AG08396 (cell line): ENCODE results near the gene PDRG1.

Source experiments
- DNase-seq: peaks from one replicate; pipeline ENCODE4 v3.0.0; 2012; ENCODE audit warnings: low spot score, mixed read lengths

The PDRG1 gene

DNA sequence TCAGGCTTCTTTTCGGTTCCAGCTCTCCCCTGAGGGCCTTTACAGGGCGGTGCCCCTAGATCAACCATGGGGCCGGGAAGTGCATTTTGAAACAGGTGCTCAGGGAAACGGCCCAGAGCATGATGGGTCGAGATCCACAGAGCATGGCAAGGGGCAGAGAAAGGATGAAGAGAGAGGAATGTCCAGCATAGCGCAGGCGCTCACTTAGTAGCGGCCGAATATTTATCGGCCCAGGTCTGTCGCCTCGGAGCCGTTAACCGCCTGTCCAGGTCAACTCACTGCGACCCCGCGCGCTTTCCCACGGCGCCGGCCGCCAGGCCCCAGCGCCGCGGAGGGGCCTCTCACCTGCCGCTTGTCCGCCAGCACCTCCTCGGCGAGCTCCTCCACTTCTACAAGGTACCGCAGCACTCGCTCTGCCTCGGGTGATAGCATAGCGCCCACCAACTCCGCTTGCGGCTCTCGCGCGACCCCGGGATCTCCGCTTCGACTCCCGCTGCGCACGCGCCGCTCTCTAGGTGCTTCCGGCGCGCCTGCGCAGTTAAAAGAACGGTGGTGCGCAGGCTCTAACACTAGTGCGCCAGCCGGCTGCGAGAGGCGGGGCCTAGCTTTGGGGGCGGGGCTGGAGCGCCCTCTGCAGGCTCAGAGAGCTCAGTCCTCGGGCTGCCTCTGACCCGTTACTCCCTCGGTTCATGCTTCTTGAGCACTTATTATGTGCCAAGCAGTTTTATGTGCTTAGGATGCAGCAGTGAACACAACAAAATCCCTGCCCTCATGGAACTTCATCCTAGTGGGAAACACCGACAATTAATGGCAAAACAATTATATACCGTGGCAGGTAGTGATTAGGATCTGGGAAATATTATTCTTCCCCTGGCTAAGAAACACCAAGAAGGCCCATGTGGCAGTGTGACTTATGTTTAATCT is at the start of gene PDRG1:
PDRG1 (minus strand) TSS at position 517 of the 924 bp plus-strand sequence; CDS start at position 432, 85 bp downstream.
- peak; percentile 98 for DNase-seq

DNA sequence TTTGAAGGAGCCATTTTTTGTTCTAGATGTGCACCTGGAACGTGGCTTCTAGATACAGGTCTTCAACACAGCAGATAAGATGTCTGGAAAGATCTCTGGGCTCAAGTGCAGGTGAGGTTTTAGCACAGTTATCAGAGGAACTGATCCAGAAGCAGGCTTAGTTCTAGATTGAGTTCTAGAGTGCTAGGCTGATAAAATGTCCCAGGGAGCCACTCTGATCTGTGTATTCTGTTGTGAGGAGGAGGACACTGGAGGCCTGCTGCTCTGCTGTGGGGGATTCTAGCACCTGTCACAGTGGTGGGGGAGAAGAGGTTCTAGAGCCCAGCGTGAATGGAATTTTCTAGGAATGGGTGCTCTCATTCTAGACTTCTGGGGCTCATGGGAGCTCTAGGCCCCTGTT is 46.4 kb upstream of the PDRG1 start:
- DNase-seq, result no peak

- no peak for DNase-seq
Observed at GRCh38 chr20:31996996-31997395, 45.1 kb upstream of the PDRG1 start.

DNA sequence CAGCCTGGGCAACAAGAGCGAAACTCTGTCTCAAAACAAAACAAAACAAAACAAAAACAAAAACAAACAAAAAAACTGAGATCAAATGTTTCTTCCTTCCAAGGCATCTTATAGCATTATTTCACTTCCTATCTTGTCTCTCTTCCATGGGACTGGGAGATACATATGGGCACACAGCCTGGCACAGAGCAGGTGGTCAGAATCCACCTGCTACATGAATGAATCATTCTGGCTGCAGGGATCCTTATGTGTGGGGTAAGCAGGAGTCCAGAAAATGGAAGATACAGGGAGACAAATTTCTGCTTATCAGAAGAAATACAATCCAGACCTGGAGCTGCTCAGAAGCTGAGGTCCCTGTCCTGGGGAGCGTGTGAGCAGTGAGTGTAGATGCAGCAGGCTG is 40.2 kb upstream of the PDRG1 start:
- no peak for DNase-seq

DNA sequence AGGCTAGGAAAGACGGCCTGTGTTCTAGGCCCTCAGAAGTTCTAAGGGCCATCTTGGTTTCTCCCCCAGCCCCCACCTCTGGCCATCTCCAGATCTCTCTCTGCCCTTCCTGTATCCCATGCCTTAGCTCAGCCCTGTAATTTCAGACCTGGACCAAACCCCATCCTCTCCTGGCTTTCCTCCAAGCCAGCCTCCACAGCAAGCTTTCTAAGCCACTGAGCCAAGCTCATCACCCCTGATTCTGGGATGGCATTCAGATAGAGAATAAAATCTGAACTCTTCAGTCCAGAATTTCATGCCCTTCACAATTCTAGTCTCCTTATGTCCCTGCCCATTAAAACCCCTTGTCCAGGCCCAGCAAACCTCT is 39.5 kb upstream of the PDRG1 start:
- no peak for DNase-seq

DNA sequence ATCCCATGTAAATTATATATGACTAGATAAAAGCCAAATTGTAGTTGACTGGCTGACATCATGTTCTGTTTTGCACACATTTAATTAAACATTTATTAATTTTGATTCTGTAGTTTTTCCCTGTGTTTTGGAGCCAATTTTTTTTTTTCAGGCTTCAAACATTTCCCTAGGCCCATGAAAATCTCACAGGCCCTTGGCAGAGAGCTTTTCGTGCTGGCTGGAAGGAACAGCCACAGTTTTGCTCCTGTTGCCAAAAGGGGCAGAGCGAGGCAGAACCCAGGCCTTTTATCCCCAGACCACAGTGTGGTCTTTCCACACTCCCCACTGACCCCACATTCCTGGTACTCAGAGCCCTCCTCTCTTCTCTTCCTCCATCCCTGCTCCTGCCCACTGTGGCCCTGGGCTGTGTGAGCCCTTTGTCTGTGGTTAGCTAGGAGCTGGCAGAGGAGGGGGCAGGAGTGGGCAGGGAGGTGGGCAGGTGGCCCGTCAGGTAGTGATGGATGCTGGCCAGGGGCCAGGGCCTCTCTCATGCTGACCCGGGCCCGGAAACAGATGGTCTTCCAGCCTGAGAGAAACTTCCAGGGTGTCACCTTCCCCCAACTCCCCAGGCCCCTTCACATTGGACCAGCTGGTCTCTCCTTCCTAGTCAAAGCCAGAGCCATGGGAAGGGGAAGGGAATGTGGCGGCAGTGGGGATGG is 38.9 kb upstream of the PDRG1 start:
- no peak for DNase-seq

GRCh38 chr20:31989030-31989645 is 37.3 kb upstream of the PDRG1 start:
- no peak for DNase-seq

DNA sequence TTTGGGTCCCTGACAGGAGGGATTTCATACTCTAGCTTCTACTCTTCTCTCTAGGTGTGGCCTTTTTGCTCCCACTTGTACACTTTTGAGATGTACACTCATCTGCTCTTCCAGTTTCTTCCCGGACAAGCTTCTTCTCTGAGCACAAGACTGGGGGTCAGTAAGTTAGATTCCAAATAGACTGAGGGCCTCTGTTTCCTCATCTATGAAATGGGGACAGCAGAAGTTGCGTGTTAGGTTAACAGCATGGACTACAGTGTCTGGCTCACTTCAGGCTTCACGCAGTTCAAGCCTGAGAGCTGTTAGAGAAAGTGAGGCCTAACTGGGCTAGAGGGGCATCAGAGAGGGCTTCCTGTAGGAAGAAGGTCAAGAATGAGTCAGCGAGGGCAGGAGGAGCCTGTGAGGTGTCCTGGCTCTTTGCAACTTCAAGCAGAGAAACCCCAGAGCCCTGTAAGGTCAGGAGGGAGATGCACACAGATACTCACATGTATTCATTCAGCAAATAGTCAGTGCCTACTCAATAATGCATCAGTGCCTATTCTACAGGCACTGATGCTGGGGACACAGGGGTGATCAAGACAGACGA is 36.7 kb upstream of the PDRG1 start:
- DNase-seq, result no peak

DNA sequence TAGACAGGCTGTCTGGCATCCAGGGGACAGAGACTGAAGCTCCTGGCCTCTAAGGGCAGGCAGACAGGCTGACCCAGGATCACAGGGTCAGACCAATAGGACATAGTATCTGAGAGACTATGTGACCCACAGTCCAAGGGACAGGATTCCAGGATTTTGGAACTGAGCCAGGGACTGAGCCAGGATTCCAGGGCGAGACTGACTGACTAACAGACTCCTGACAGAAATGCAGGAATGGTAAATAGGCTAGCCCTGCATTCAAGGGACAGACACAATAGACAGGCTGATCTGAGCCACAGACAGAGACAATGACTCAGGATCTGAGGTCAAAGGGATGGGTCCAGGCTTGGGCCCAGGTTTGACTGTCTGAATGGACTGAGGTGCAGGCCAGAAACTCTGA is 35.9 kb upstream of the PDRG1 start:
- DNase-seq, result no peak

- no peak for DNase-seq
Observed at GRCh38 chr20:31984981-31985471, 33.2 kb upstream of the PDRG1 start.

DNA sequence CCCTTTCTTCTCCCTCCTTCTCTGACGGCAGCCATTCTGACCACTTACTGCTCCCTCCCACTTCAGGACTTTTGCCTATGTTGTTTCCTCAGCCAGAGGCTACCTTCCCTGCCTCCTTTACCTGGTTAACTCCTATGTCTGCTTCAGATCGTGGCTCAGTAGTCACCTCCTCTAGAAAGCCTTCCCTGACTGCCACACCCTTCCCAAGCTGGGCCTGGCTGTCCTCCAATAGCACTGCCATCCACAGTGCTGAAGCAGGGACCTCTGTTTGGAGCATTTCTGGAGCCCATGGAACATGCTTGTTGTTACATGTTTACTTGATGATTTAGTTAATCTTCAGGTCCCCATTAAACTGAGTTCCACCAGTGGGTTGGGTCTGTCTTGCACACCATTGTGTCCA is 29.9 kb upstream of the PDRG1 start:
- no peak for DNase-seq

GRCh38 chr20:31979713-31980426 is 28.0 kb upstream of the PDRG1 start:
- no peak for DNase-seq

- DNase-seq, result no peak
Observed at GRCh38 chr20:31977080-31977479, 25.2 kb upstream of the PDRG1 start.

GRCh38 chr20:31975874-31976273 is 24.0 kb upstream of the PDRG1 start:
- no peak for DNase-seq

DNA sequence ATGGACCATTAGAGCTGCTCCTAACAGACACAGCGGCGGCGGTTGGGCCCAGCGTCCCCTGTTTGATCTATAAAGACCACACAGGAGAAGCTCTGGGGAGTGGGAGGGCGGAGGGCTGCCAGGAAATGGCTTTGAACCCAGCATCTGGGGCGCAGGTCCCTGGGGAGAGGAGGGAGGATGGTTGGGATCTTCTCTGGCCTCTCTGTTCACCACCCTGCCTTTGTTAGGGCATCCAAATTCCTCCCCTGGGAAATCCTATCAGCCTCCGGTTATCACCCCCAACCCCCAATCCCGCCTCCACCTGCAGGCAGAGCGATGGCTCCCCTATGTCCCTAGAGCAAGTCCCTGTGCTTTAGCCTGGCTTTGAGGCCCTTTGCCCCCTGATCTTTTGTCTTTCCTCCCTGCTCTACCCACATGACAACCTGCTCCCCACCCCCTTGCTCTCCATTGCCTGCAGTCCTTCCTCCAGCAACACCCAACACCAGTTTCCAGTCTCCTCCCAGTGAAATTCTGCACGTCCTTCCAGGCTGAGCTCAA is 23.2 kb upstream of the PDRG1 start:
- no peak for DNase-seq

- DNase-seq, result no peak
Observed at GRCh38 chr20:31974296-31974695, 22.4 kb upstream of the PDRG1 start.

- no peak for DNase-seq
Observed at GRCh38 chr20:31972471-31973021, 20.7 kb upstream of the PDRG1 start.

DNA sequence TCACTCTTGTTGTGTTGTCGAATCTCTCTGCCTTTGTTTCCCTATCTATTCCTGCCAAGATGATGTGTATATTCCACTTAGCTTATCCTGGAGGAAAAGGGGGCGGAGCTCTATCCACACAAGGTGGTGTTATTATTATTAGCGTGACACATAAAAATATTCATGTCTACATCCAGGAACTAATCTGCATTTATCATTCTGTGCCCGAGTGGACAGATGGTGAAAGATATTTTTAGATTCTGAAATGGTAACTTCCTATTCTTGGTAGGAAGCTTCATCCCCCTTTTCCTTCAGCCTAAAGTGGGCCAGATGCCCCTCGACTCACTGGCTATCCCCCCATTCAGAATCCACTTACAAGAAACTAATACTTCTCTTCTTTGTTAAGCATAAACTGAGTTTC is 18.1 kb upstream of the PDRG1 start:
- no peak for DNase-seq

DNA sequence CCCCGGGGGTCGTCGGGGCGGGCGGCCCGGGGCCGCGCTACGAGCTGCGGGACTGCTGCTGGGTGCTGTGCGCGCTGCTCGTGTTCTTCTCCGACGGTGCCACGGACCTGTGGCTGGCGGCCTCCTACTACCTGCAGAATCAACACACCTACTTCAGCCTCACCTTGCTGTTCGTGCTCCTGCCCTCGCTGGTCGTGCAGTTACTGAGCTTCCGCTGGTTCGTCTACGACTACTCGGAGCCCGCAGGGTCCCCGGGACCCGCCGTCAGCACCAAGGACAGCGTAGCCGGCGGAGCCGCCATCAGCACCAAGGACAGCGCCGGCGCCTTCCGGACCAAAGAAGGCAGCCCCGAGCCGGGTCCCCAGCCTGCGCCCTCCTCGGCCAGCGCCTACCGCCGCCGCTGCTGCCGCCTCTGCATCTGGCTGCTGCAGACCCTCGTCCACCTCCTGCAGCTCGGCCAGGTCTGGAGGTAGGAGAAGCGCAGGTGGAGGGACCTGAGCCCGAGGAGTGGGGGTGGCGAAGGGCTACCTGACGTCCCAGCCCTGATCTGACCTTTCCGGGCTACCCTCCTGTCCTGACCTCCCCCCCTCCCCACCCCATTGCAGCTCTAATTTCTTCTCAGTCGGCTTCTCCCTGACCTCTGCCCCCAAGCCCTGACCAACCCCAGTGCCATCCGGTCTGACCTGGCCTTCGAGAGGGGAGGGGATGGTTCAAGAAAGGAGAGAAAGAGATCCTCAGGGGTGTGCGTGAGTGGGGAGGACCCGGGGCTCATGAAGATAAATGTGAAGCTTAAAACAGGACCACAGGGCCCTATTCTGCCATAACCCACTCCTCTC is 16.7 kb upstream of the PDRG1 start:
- peak; percentile 92 for DNase-seq

DNA sequence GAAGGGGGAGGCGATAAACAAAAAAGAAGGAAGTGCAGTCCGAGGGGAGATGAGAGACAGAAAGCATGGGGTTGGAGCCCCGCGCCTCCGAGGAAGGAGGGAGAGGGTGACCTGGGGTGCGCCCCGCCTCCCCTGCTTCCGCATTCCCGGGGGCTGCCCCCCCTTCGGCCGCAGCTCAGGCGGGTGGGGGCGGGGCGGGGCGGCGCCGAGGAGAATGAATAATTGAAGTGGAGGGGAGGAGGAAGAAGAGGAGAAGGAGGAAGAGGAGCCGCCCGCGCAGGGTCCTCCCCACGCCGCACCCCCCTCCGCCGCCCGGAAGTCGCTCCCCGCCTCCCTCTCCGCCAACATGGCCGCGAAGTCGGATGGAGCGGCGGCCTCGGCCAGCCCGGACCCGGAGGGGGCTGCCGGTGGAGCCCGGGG is 16.0 kb upstream of the PDRG1 start, which contains the start of gene XKR7:
XKR7 (plus strand) TSS at position 322 of the 420 bp plus-strand sequence; CDS start at position 347, 25 bp downstream.
- no peak for DNase-seq
